Measurements from ENCODE around the gene C16orf90.
"Not testable (repeated sequence)": the region's sequence is repeated elsewhere in the genome, so short reads cannot be mapped to it uniquely, and the experiment has no call there.

The C16orf90 gene

GRCh38 chr16:3520841-3521240, 25.6 kb upstream of the C16orf90 start:
- no peak for DNase-seq (ENCODE audit: insufficient read length, low spot score)
- TF ChIP-seq POLR2A (IDR thresholded peaks at IDR 0.05; ENCODE audit: low read depth, low read length), result no peak
- FAIRE-seq, result no peak

DNA sequence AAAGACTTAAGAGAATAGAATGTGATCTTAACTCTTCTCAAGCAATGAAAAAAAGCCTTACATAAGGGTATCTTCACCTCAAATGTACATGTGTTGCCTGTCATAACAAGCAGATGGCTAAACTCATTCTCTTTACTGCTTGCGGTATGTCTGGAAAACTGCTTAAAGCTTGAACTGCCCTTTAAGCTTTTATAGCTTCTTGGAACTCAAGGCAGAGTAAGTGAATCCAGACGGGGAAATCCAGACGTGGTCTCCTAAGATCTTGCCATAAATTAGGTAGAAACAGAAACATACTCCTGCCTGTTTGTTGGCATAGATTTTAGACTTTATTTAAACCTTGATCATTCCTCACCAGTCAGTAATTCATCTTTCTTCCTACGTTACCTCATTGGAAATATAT, 25.1 kb upstream of the C16orf90 start:
- no peak for DNase-seq (ENCODE audit: insufficient read length, low spot score)
- no peak for FAIRE-seq
- TF ChIP-seq POLR2A (IDR thresholded peaks at IDR 0.05; ENCODE audit: low read depth, low read length), result no peak

GRCh38 chr16:3519581-3519980, 24.3 kb upstream of the C16orf90 start:
- DNase-seq (ENCODE audit: insufficient read length, low spot score) (no peak), FAIRE-seq (no peak)
- no peak for TF ChIP-seq POLR2A (IDR thresholded peaks at IDR 0.05; ENCODE audit: low read depth, low read length)

DNA sequence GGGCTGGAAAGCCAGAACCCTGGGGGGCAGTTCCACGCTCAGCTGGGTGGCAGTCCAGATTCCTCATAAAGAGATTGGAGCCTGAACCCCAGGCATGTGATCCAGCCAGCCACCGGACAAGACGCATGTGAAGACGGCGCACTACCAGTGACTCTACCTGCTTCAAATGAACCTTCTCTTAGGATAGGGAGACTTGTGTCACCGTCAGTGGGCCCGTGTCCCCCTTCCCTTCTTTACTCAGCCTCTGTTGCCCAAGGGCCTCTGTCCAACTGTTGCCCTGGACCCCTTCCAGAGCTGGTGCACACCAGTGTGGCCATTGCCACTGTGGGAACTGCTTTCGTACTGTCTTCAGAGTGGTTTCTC, 23.7 kb upstream of the C16orf90 start:
- TF ChIP-seq POLR2A (IDR thresholded peaks at IDR 0.05; ENCODE audit: low read depth, low read length), result no peak
- no peak for FAIRE-seq

DNA sequence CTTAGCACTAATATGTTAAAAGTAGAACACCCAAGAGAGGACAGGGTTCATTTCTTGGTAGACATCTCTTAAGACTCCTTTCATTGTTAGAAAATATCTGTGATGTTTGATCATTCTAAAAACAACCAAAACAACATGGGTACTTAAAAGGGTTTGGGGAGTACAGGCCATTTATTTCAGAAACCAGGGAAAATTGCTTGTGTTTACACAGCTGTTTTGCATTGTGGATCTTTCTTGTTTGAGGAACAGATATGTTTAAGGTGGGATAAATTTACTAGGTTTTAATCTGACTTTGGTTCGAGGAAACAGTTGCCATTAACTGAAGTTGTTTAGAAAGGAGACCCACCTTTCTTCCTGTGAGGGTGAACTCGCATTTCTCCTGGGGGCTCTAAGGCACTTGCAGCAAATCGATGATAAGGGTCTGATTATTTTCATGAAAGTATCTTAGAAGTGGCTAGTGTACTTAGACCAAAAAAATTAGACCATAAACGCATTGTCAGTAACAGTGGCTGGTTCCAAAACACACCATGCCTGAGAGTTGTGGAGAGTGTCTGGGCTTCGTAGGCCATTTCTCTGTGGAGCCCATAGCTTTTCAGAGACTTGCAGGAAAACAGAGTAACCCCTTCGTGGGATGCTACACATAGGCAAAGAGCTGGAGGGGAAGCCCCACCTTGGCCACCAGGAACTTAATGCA, 23.1 kb upstream of the C16orf90 start:
- DNase-seq (ENCODE audit: insufficient read length, low spot score) (no peak), FAIRE-seq (no peak)
- TF ChIP-seq POLR2A (IDR thresholded peaks at IDR 0.05; ENCODE audit: low read depth, low read length), result no peak

More for the DNA sequence above, 23.7 kb upstream of the C16orf90 start:
- no peak for DNase-seq (ENCODE audit: insufficient read length, low spot score)

- DNase-seq (ENCODE audit: insufficient read length, low spot score) (no peak), FAIRE-seq (no peak)
- TF ChIP-seq POLR2A (IDR thresholded peaks at IDR 0.05; ENCODE audit: low read depth, low read length), result no peak
Measured at GRCh38 chr16:3515897-3516296, 20.6 kb upstream of the C16orf90 start.

DNA sequence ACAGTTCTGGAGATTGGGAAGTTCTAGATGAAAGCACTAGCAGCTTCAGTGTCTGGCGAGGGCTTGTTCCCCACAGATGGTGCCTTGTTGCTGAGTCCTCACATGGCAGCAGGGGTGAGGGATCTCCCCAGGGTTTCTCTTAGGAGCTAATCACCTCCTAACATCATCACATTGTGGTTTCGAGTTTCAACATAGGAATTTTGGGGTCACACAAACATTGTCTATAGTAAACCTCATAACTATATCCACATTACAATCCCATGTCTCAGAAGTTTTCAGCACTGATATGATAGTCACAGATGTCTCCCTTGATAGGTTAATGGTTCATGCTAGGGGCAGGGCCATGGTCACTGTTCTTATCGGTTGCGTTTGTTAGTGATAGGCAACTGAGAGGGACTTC, 19.3 kb upstream of the C16orf90 start:
- DNase-seq (ENCODE audit: insufficient read length, low spot score) (no peak), FAIRE-seq (no peak)
- TF ChIP-seq POLR2A (IDR thresholded peaks at IDR 0.05; ENCODE audit: low read depth, low read length), result no peak

DNA sequence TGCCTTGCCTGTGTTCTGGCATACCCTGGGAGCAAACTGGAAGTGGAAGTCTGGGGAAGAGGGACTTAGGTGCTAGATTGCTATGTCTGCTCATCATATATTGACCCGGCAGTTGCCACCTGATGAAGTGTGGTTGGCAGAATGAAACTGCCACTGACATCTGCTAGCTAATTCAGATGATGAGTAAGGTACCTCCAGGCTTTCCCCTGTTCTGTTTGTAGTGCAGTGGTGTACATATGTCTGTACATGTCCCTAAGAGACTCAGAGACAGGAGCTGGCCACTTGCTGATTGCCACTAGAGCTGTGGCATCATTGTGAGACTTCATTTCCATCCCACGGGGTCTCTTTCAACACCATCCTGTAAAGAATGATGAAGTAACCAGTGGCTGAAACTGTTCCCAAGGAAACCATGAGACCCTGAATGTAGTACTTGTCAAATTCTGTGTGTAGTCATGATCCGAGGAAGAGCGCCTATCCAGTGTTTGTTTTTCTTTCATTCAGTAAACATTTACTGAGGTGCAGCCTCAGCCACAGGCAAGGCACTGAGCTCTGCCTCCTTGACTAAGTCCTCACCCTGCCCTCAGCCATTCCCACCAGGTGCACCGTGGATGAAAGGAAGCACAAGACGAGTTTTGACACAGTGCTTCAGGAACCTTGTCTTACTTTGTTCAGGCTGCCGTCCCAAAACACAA, 18.7 kb upstream of the C16orf90 start:
- DNase-seq (ENCODE audit: insufficient read length, low spot score) (no peak), FAIRE-seq (no peak)
- TF ChIP-seq POLR2A (IDR thresholded peaks at IDR 0.05; ENCODE audit: low read depth, low read length), result no peak

GRCh38 chr16:3511286-3512180, 16.2 kb upstream of the C16orf90 start:
- TF ChIP-seq POLR2A (IDR thresholded peaks at IDR 0.05; ENCODE audit: low read depth, low read length), result no peak
- no peak for FAIRE-seq
- no peak for DNase-seq (ENCODE audit: insufficient read length, low spot score)

GRCh38 chr16:3510416-3510815, 15.1 kb upstream of the C16orf90 start:
- TF ChIP-seq POLR2A (IDR thresholded peaks at IDR 0.05; ENCODE audit: low read depth, low read length), result no peak
- no peak for DNase-seq (ENCODE audit: insufficient read length, low spot score)
- FAIRE-seq, result no peak

GRCh38 chr16:3509470-3509928, 14.2 kb upstream of the C16orf90 start:
- no peak for TF ChIP-seq POLR2A (IDR thresholded peaks at IDR 0.05; ENCODE audit: low read depth, low read length)
- DNase-seq (ENCODE audit: insufficient read length, low spot score) (no peak), FAIRE-seq (no peak)

GRCh38 chr16:3508736-3509135, 13.4 kb upstream of the C16orf90 start:
- no peak for FAIRE-seq
- no peak for DNase-seq (ENCODE audit: insufficient read length, low spot score)
- no peak for TF ChIP-seq POLR2A (IDR thresholded peaks at IDR 0.05; ENCODE audit: low read depth, low read length)

DNA sequence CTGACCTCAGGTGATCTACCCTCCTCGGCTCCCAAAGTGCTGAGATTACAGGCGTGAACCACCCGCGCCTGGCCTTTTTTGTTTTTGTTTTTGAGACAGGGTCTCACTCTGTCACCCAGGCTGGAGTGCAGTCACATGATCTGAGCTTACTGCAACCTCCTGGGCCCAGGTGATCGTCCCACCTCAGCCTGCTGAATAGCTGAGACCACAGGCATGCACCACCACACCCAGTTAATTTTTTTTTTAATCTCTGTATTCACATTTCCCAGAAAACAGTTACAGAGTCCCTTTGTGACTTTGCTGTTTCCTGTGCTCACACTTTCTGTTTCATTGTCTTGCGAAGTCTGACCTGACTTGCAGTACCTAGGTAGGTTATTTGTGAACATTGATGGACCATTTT, 8.2 kb upstream of the C16orf90 start:
- no peak for TF ChIP-seq POLR2A (IDR thresholded peaks at IDR 0.05; ENCODE audit: low read depth, low read length)
- no peak for DNase-seq (ENCODE audit: insufficient read length, low spot score)
- FAIRE-seq, result no peak

DNA sequence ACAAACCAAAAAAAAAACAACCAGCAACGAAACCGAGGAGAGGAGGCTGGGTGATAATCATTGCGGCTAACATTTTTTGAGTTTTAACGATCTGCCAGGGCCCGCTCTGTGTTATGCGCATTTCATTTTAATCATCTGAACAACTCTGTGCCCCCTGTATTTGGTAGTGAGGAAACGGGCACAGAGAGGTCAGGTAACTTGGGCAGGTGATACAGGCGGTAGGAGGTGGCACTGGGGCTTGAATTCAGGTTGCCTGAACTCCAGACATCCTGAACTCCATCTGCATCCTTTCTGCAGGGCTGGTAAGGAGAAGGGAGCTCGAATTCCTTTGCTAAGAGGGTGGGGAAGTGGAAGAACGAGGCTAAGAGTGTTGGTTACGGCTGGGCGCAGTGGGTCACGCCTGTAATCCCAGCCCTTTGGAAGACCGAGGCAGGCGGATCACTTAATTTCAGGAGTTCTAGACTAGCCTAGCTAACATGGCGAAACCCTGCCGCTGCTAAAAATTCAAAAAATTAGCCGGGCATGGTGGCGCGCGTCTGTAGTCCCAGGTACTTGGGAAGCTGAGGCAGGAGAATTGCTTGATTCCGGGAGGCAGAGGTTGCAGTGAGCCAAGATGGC, 6.6 kb upstream of the C16orf90 start:
- DNase-seq (ENCODE audit: insufficient read length, low spot score) (no peak), FAIRE-seq (no peak)
- TF ChIP-seq POLR2A (IDR thresholded peaks at IDR 0.05; ENCODE audit: low read depth, low read length), result no peak

DNA sequence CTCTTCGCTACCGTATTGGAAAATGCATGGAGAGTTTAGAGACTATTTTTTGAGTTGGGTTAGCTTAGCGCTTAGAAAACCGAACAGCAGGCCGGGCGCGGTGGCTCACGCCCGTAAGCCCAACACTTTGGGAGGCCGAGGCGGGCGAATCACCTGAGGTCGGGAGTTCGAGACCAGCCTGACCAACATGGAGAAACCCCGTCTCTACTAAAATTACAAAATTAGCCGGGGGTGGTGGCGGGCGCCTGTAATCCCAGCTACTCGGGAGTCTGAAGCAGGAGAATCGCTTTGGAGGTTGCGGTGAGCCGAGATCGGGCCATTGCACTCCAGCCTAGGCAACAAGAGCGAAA, 6.1 kb upstream of the C16orf90 start:
- not testable (repeated sequence) for DNase-seq (ENCODE audit: insufficient read length, low spot score); FAIRE-seq

Measured in H54 (cell line).